ENCODE results near the gene TCERG1. TPM values are rescaled to one million over a fixed set of nuclear protein-coding genes. Genes with fewer than 3 reads are reported as not detected.

The TCERG1 gene
- polyA plus RNA-seq, 3 donors, result 11.6 to 37.3 (median 18.0) TPM

DNA sequence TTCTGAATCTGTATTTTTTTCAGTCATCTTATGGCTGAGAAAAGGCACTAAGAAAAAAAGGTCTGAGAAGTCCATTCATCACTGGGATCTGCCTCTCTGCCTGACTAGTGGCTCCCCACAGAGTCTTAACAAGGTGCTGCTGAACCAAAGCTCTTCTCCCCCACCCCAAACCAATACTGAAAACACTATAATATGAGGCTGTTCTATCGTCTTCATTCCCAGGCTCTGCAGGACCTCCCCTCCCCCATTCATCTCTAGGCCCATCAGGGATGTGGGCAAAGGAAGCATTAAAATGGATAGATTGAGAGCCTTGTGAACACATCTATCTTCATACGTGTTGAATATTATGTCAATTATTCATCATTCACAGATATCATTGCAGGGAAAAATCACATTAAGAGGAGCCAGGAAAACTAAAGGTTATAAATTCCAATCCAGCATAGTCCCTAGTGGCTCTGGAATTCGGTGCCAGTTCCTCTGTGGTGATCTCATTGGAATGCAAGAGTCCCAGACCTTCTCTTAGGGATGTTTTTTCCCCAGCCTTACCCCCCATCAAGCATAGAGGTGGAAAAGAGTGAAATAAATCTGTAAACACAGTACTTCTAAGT is 113.2 kb downstream of the TCERG1 start:
- DNase-seq, result no peak
- peaks cover 0 to 3% (median 0%) of the 10 kb centered on the region in 3 donors for H3K27me3 Mint-ChIP-seq (ENCODE audit: low read depth in 3 of 3)
- Histone ChIP-seq H4K20me1 (ENCODE audit: insufficient read depth, low read length) (no peaks in the 10 kb centered on the region), H3K79me2 (ENCODE audit: insufficient read depth, low read length) (no peaks in the 10 kb centered on the region), H3K36me3 (replicated peaks in 1 of 2; ENCODE audit: control insufficient read depth in 1 of 2, insufficient read depth in 2 of 2, low read length in 2 of 2) (no peaks in the 10 kb centered on the region), H3K4me2 (replicated peaks; ENCODE audit: extremely low read depth, low read length, poor library complexity, severe bottlenecking) (no peak overlapping the region), H3K27ac (ENCODE audit: low read depth in 1 of 2, low read length in 2 of 2) (no peak overlapping the region), H3K27me3 (ENCODE audit: control insufficient read depth in 2 of 2, insufficient read depth in 2 of 2, low read length in 2 of 2) (no peaks in the 10 kb centered on the region), H2AFZ (ENCODE audit: insufficient read depth, low read depth, low read length, poor library complexity, severe bottlenecking) (no peak overlapping the region), H3K4me1 (ENCODE audit: control insufficient read depth in 1 of 2, insufficient read depth in 2 of 2, low read length in 2 of 2) (no peaks in the 10 kb centered on the region), H3K4me3 (replicated peaks in 1 of 3; ENCODE audit: low read depth in 2 of 3, low read length in 3 of 3) (no peak overlapping the region), H3K9me3 (replicated peaks in 1 of 2; ENCODE audit: control insufficient read depth in 1 of 2, insufficient read depth in 1 of 2, low read length in 2 of 2) (no peaks in the 10 kb centered on the region), H3K9ac (ENCODE audit: insufficient read depth, low read length, poor library complexity, severe bottlenecking) (no peak overlapping the region)
- H3K9me3 Mint-ChIP-seq, result no peaks in the 10 kb centered on the region
- TF ChIP-seq, protein P1, sequence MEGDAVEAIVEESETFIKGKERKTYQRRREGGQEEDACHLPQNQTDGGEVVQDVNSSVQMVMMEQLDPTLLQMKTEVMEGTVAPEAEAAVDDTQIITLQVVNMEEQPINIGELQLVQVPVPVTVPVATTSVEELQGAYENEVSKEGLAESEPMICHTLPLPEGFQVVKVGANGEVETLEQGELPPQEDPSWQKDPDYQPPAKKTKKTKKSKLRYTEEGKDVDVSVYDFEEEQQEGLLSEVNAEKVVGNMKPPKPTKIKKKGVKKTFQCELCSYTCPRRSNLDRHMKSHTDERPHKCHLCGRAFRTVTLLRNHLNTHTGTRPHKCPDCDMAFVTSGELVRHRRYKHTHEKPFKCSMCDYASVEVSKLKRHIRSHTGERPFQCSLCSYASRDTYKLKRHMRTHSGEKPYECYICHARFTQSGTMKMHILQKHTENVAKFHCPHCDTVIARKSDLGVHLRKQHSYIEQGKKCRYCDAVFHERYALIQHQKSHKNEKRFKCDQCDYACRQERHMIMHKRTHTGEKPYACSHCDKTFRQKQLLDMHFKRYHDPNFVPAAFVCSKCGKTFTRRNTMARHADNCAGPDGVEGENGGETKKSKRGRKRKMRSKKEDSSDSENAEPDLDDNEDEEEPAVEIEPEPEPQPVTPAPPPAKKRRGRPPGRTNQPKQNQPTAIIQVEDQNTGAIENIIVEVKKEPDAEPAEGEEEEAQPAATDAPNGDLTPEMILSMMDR (IDR thresholded peaks at IDR 0.05), result no peak
- no peak overlapping the region for H3K4me3 Mint-ChIP-seq
- intact Hi-C loops (cut with micrococcal nuclease), result no loop called here
- H3K36me3 Mint-ChIP-seq, result no peaks in the 10 kb centered on the region
- no peaks in the 10 kb centered on the region for H3K4me1 Mint-ChIP-seq
- no peak overlapping the region for H3K27ac Mint-ChIP-seq
- no CpG with 5 or more reads among the region's 3 CpGs for WGBS (ENCODE audit: insufficient coverage)

Small RNA genes within 50 kb of the gene (small RNA-seq; reads per million reads assigned to genes)
- not detected for gene RF02271 (ENCODE audit: insufficient read length, low read depth)

Other genes starting within 250 kb of the TCERG1 start
- 1 to 10 TPM; 2.5 to 6.2 (median 3.9) TPM for gene RBM27, start 243.7 kb upstream of the TCERG1 start, polyA plus RNA-seq
- gene POU4F3, start 108.5 kb upstream of the TCERG1 start, polyA plus RNA-seq, result under 1 TPM in 1 of 3 donors, not detected in 2; 0.05 TPM
- gene GPR151, start 68.9 kb downstream of the TCERG1 start, polyA plus RNA-seq, result not detected

Measured in CD14-positive monocyte (primary cell).